ACC112 (cell line): ENCODE measurements around the gene SPTLC3.
A peak's percentile ranks its signal among the peaks of the same experiment; 100 is the strongest.

Source experiments
- H2AFZ ChIP-seq: fragments of 200-600 bp; sonication (generic); one replicate; pipeline ENCODE4 v1.6.0; 2017; ENCODE audit warnings: antibody characterized with exemption, low read length; ENCODE audit not compliant: unreplicated experiment
- H3K27ac ChIP-seq: fragments of 200-600 bp; sonication (generic); 2 replicates; pipeline ENCODE4 v1.5.1; 2014; ENCODE audit warnings: low read depth, mild to moderate bottlenecking, antibody characterized with exemption, low read length, moderate library complexity
- H3K27me3 ChIP-seq: fragments of 200-600 bp; sonication (generic); 2 replicates; pipeline ENCODE4 v1.6.1; 2014; ENCODE audit warnings: mild to moderate bottlenecking, antibody characterized with exemption, low read length, moderate library complexity, mixed read lengths; ENCODE audit not compliant: insufficient read depth
- H3K36me3 ChIP-seq: fragments of 200-600 bp; sonication (generic); 2 replicates; pipeline ENCODE4 v1.6.1; 2016; ENCODE audit warnings: mild to moderate bottlenecking, antibody characterized with exemption, low read length, moderate library complexity, mixed read lengths; ENCODE audit not compliant: insufficient read depth
- H3K4me1 ChIP-seq: fragments of 200-600 bp; sonication (generic); one replicate; pipeline ENCODE4 v1.6.1; 2016; ENCODE audit warnings: low read length, mixed read lengths; ENCODE audit not compliant: insufficient read depth, unreplicated experiment, control insufficient read depth
- H3K4me3 ChIP-seq: fragments of 200-600 bp; sonication (generic); 2 replicates; pipeline ENCODE4 v1.5.1; 2014; ENCODE audit warnings: mild to moderate bottlenecking, low read depth, low read length
- H3K79me2 ChIP-seq: fragments of 200-600 bp; sonication (generic); one replicate; pipeline ENCODE4 v1.6.0; 2016; ENCODE audit warnings: low read length; ENCODE audit not compliant: control insufficient read depth, unreplicated experiment, insufficient read depth

SPTLC3 gene

DNA sequence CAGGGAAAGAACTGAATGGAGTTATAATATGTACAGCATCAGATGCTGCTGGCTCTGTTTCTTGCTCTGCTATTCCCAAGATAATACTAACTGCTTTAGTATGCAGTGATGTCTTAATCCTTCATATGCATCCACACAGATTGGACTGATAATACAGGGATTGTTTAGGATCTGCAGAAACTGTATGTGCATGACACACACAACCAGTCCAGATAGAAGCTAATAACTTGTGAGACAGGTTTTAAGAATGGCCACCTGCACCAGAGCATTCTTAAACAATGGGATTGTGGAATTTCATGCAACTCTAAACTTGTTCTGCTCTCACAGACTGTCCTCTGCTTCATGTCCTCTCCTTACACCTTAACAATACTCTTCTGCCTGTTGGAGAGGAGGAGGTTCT lies 90.9 kb downstream of the SPTLC3 start:
- peaks cover 10% of the 10 kb centered on the region for H3K4me1 ChIP-seq
- H2AFZ ChIP-seq, result no peak overlapping the region
- no peaks in the 10 kb centered on the region for H3K79me2 ChIP-seq
- no peaks in the 10 kb centered on the region for H3K27me3 ChIP-seq
- H3K27ac ChIP-seq, result no peak overlapping the region
- no peaks in the 10 kb centered on the region for H3K36me3 ChIP-seq
- H3K4me3 ChIP-seq, result no peak overlapping the region

- H3K27ac ChIP-seq, result no peak overlapping the region
- H2AFZ ChIP-seq, result no peak overlapping the region
- no peak overlapping the region for H3K4me3 ChIP-seq
- H3K27me3 ChIP-seq, result no peaks in the 10 kb centered on the region
- no peaks in the 10 kb centered on the region for H3K79me2 ChIP-seq
- peaks cover 10% of the 10 kb centered on the region for H3K4me1 ChIP-seq
- H3K36me3 ChIP-seq, result no peaks in the 10 kb centered on the region
These were observed 92.5 kb downstream of the SPTLC3 start for GRCh38 chr20:13101276-13101675.

DNA sequence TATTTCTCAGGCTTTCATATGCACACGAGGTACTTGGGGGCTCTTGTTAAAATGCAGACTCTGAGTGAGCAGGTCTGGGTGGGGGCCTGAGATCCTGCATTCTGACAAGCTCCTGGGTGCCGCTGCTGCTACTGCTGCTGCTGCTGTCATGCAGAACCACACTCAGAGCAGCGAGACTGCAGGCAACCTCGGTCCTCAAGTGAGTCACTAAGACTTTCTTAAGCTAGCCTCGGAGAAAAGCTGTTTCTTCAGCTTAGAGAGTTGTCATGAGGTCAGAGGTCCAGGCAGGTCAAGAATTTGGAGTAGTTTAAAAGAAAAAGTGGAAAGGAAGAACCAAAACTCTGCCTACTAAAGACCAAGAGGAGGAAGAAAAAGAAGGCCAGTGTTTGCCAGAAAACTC lies 92.9 kb downstream of the SPTLC3 start:
- Histone ChIP-seq H3K27ac (no peak overlapping the region), H3K36me3 (no peaks in the 10 kb centered on the region), H3K4me1 (peaks cover 10% of the 10 kb centered on the region), H2AFZ (no peak overlapping the region), H3K4me3 (no peak overlapping the region), H3K79me2 (no peaks in the 10 kb centered on the region), H3K27me3 (no peaks in the 10 kb centered on the region)

DNA sequence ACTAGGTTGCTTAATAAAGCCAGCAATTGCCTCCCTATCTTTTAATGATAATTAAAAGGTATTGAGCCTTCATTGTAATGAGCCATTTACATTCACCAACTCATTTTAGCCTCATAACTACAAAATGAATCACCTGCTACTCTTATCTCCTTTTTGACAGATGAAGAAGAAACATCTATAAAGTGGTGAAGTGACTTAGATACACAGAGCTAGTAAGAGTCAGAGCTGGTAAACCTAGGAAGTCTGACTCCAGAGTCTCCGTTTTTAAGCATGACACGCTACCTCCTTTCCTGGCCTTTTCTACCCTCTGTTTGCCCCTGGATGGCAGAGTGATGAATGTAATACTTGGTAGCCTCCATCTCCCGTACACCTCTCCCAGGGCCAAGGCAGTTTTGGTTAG lies 93.5 kb downstream of the SPTLC3 start:
- Histone ChIP-seq H2AFZ (no peak overlapping the region), H3K4me3 (no peak overlapping the region), H3K27ac (no peak overlapping the region), H3K79me2 (no peaks in the 10 kb centered on the region), H3K27me3 (no peaks in the 10 kb centered on the region), H3K4me1 (peaks cover 10% of the 10 kb centered on the region), H3K36me3 (no peaks in the 10 kb centered on the region)

DNA sequence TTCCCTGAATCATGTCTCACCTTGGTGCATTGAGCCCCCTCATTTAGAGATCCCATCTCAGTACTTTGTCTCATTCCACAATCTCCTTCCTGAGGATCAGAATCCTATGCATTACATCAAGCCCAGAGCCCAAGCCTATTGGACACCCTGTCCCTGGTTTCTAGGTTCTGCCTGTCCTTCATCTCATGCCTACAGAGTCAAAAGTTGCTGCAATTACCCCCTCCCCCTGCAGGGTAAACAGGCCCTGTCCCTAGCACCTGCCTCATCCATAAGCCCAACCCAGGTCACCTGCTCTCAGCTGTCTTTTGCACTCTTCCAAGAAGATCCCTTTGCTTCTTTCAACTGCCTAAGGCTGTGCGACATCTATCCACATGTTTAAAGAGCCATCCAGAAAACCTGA lies 93.9 kb downstream of the SPTLC3 start:
- Histone ChIP-seq H2AFZ (no peak overlapping the region), H3K27ac (no peak overlapping the region)

DNA sequence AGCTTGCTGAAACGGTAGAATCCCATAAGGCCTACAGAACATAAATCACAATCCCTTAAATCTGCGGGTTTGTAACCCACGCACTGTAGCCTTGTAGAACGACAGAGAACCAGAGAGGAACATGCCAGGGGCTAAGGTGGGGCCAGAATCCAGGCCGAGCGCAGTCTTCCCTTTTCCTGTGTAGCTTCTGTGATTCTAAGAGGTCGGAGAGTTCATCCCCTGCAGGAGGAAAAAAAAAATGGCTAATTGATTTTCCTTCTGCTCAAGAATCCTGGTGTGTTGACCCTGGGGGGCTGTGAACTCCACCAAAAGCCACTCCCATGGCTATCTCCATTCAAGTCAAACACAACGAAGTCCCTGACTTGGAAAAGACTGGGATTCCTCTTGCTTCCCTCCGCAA lies 96.3 kb downstream of the SPTLC3 start:
- Histone ChIP-seq H3K36me3 (no peaks in the 10 kb centered on the region), H3K27ac (no peak overlapping the region), H2AFZ (peak overlapping the region; percentile 17), H3K4me3 (no peak overlapping the region), H3K27me3 (no peaks in the 10 kb centered on the region), H3K79me2 (no peaks in the 10 kb centered on the region), H3K4me1 (peaks cover 10% of the 10 kb centered on the region)

More for the DNA sequence above, 93.9 kb downstream of the SPTLC3 start:
- Histone ChIP-seq H3K79me2 (no peaks in the 10 kb centered on the region), H3K27me3 (no peaks in the 10 kb centered on the region), H3K4me3 (no peak overlapping the region), H3K36me3 (no peaks in the 10 kb centered on the region), H3K4me1 (peaks cover 10% of the 10 kb centered on the region)

GRCh38 chr20:13105864-13106457 lies 97.2 kb downstream of the SPTLC3 start:
- Histone ChIP-seq H3K79me2 (no peaks in the 10 kb centered on the region), H3K4me3 (no peak overlapping the region), H3K27ac (no peak overlapping the region), H2AFZ (no peak overlapping the region), H3K36me3 (no peaks in the 10 kb centered on the region), H3K27me3 (no peaks in the 10 kb centered on the region), H3K4me1 (peaks cover 10% of the 10 kb centered on the region)

GRCh38 chr20:13109658-13110057 lies 100.9 kb downstream of the SPTLC3 start:
- no peaks in the 10 kb centered on the region for H3K27me3 ChIP-seq
- H3K79me2 ChIP-seq, result no peaks in the 10 kb centered on the region
- no peak overlapping the region for H3K4me3 ChIP-seq
- H2AFZ ChIP-seq, result no peak overlapping the region
- no peak overlapping the region for H3K27ac ChIP-seq
- H3K4me1 ChIP-seq, result no peaks in the 10 kb centered on the region
- H3K36me3 ChIP-seq, result no peaks in the 10 kb centered on the region

GRCh38 chr20:13110796-13111195 lies 102.0 kb downstream of the SPTLC3 start:
- no peak overlapping the region for H2AFZ ChIP-seq
- H3K79me2 ChIP-seq, result no peaks in the 10 kb centered on the region
- no peak overlapping the region for H3K27ac ChIP-seq
- no peak overlapping the region for H3K4me3 ChIP-seq
- H3K36me3 ChIP-seq, result no peaks in the 10 kb centered on the region
- H3K27me3 ChIP-seq, result no peaks in the 10 kb centered on the region
- no peaks in the 10 kb centered on the region for H3K4me1 ChIP-seq

DNA sequence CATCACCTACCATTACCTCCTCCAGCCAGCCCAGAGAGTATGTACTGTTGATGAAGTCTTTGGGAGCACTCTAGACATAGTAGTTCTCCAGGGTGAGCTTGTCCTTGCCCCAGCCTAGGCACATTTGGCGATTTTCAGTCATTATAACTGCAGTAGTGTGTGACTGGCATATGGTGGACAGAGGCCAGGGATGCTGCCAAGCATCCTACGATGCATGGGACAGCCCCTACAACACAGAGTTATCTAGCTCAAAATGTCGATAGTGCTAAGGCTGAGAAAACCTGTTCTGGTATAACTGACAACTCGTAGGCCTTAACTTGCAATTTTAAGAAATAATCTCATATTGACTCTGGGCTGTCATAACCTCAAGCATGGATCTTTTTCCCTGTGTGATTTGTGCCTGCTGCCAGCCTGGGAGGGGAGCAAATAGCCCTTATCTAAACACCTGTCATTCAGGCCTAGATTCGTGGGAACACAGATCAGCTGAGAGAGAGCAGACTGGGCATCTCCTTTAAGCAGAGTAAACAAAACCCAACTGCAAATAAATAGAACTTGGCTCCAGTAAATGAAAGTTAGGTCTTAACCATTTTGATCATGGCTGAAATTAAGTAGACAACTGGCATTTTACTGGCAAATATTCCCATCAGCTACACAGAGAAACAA lies 102.6 kb downstream of the SPTLC3 start:
- Histone ChIP-seq H3K27ac (no peak overlapping the region), H3K36me3 (no peaks in the 10 kb centered on the region), H3K4me1 (no peaks in the 10 kb centered on the region), H3K79me2 (no peaks in the 10 kb centered on the region), H2AFZ (no peak overlapping the region), H3K4me3 (no peak overlapping the region), H3K27me3 (no peaks in the 10 kb centered on the region)

DNA sequence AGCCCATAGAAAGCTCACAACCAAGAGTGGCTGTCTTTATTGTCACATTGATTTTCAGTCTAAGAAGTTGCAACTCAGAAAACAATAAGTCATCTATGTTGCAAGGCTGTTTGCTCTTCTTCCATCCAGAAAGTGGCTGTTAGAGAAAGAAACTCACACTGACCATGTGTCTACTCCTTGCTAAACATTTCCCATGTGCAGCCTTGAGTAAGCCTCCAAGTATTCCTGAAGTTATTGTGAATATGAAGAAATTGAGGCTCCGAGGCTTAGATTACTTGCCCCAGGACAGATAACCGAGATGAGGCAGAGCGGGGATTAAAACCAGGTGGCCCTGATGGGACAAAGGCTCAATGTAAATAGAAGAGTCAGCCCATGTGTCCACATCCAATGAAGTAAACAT lies 105.0 kb downstream of the SPTLC3 start:
- Histone ChIP-seq H3K36me3 (no peaks in the 10 kb centered on the region), H3K4me3 (no peak overlapping the region), H3K27ac (no peak overlapping the region), H3K27me3 (no peaks in the 10 kb centered on the region), H3K79me2 (no peaks in the 10 kb centered on the region), H2AFZ (no peak overlapping the region), H3K4me1 (no peaks in the 10 kb centered on the region)
